H9 (cell line): Measurements from ENCODE around the gene GPRIN1. TPM values are rescaled to one million over a fixed set of nuclear protein-coding genes. Genes with fewer than 3 reads are reported as not detected.
"Not testable (repeated sequence)": the region's sequence is repeated elsewhere in the genome, so short reads cannot be mapped to it uniquely, and the experiment has no call there.

Source experiments
- DNase-seq: peaks from one replicate; pipeline ENCODE4 v3.0.0-alpha.2; 2017
- H2AFZ ChIP-seq: one replicate; pipeline ENCODE4 v1.6.1; 2013; ENCODE audit warnings: mild to moderate bottlenecking, low read length, control low read depth, moderate library complexity
- H2AK5ac ChIP-seq: 2 replicates; pipeline ENCODE4 v1.6.1; 2013; ENCODE audit warnings: low read length, control low read depth, mixed read lengths; ENCODE audit not compliant: insufficient read length
- H2BK120ac ChIP-seq: one replicate; pipeline ENCODE4 v1.6.1; 2013; ENCODE audit warnings: low read depth, mild to moderate bottlenecking, low read length, control low read depth, inconsistent platforms; ENCODE audit not compliant: poor library complexity, severe bottlenecking
- H2BK12ac ChIP-seq: 2 replicates; pipeline ENCODE4 v1.6.1; 2013; ENCODE audit warnings: low read length, control low read depth, mixed read lengths, low read depth; ENCODE audit not compliant: insufficient read length
- H2BK15ac ChIP-seq: 2 replicates; pipeline ENCODE4 v1.6.1; 2013; ENCODE audit warnings: low read depth, low read length, control low read depth
- H2BK20ac ChIP-seq: one replicate; pipeline ENCODE4 v1.6.1; 2013; ENCODE audit warnings: low read depth, mild to moderate bottlenecking, low read length, control low read depth, inconsistent platforms; ENCODE audit not compliant: poor library complexity, severe bottlenecking
- H2BK5ac ChIP-seq: 2 replicates; pipeline ENCODE4 v1.6.1; 2013; ENCODE audit warnings: low read length, control low read depth, mixed read lengths; ENCODE audit not compliant: insufficient read length
- H3K14ac ChIP-seq: 2 replicates; pipeline ENCODE4 v1.6.1; 2013; ENCODE audit warnings: low read length, control low read depth; ENCODE audit not compliant: insufficient read depth
- H3K18ac ChIP-seq: 2 replicates; pipeline ENCODE4 v1.6.1; 2013; ENCODE audit warnings: low read depth, mild to moderate bottlenecking, mixed read lengths, low read length, control low read depth; ENCODE audit not compliant: insufficient read length
- H3K23ac ChIP-seq: 2 replicates; pipeline ENCODE4 v1.6.1; 2013; ENCODE audit warnings: low read length, control low read depth, mixed read lengths, low read depth; ENCODE audit not compliant: insufficient read length
- H3K23me2 ChIP-seq: 2 replicates; pipeline ENCODE4 v1.6.1; 2013; ENCODE audit warnings: low read depth, mild to moderate bottlenecking, mixed read lengths, low read length, control low read depth; ENCODE audit not compliant: insufficient read length, poor library complexity, severe bottlenecking
- H3K27ac ChIP-seq: 2 replicates; pipeline ENCODE4 v1.5.1; 2013; ENCODE audit warnings: low read length, control low read depth, mixed read lengths, low read depth; ENCODE audit not compliant: insufficient read length
- H3K27me3 ChIP-seq: 2 replicates; pipeline ENCODE4 v1.6.1; 2013; ENCODE audit warnings: low read length, control low read depth, inconsistent platforms; ENCODE audit not compliant: insufficient read depth
- H3K4ac ChIP-seq: 2 replicates; pipeline ENCODE4 v1.6.1; 2013; ENCODE audit warnings: low read depth, mild to moderate bottlenecking, control low read depth, inconsistent platforms, low read length, moderate library complexity
- H3K4me1 ChIP-seq: 2 replicates; pipeline ENCODE4 v1.6.1; 2013; ENCODE audit warnings: low read length, control low read depth, inconsistent platforms; ENCODE audit not compliant: insufficient read depth
- H3K4me2 ChIP-seq: 2 replicates; pipeline ENCODE4 v1.6.1; 2013; ENCODE audit warnings: low read length, control low read depth, mixed read lengths; ENCODE audit not compliant: insufficient read length, insufficient read depth
- H3K56ac ChIP-seq: 2 replicates; pipeline ENCODE4 v1.6.1; 2013; ENCODE audit warnings: low read depth, mild to moderate bottlenecking, mixed read lengths, low read length, control low read depth; ENCODE audit not compliant: insufficient read length
- H3K79me1 ChIP-seq: 2 replicates; pipeline ENCODE4 v1.6.1; 2013; ENCODE audit warnings: low read depth, mild to moderate bottlenecking, moderate library complexity, low read length, control low read depth, inconsistent platforms; ENCODE audit not compliant: insufficient read depth, poor library complexity, severe bottlenecking
- H3K79me2 ChIP-seq: 2 replicates; pipeline ENCODE4 v1.6.1; 2013; ENCODE audit warnings: low read length, control low read depth, inconsistent platforms; ENCODE audit not compliant: insufficient read depth
- H3K9ac ChIP-seq: 2 replicates; pipeline ENCODE4 v1.6.1; 2013; ENCODE audit warnings: low read length, control low read depth, mixed read lengths; ENCODE audit not compliant: insufficient read length; ENCODE audit errors: extremely low read depth
- H3K9me3 ChIP-seq: one replicate; pipeline ENCODE4 v1.6.1; 2013; ENCODE audit warnings: low read depth, low read length, inconsistent platforms; ENCODE audit not compliant: control insufficient read depth
- H3T11ph ChIP-seq: one replicate; pipeline ENCODE4 v1.6.1; 2013; ENCODE audit warnings: mild to moderate bottlenecking, low read length, control low read depth, inconsistent platforms
- H4K20me1 ChIP-seq: one replicate; pipeline ENCODE4 v1.6.1; 2013; ENCODE audit not compliant: control insufficient read depth, insufficient read length, insufficient read depth
- H4K5ac ChIP-seq: 2 replicates; pipeline ENCODE4 v1.6.1; 2013; ENCODE audit warnings: low read depth, mild to moderate bottlenecking, mixed read lengths, low read length, control low read depth; ENCODE audit not compliant: insufficient read length
- H4K8ac ChIP-seq: replicated peaks from 2 replicates; pipeline ENCODE4 v1.6.1; 2013; ENCODE audit warnings: low read length, control low read depth, mixed read lengths, low read depth; ENCODE audit not compliant: insufficient read length
- H4K91ac ChIP-seq: 2 replicates; pipeline ENCODE4 v1.6.1; 2013; ENCODE audit warnings: low read depth, mild to moderate bottlenecking, moderate library complexity, mixed read lengths, low read length, control low read depth; ENCODE audit not compliant: insufficient read length
- H3K27ac Mint-ChIP-seq, 3 experiments: 2 replicates in 2 of 3; 3 replicates in 1 of 3; pipeline ENCODE4 v1.8.0; 2020 to 2021; ENCODE audit warnings: mixed read lengths in 3 of 3, mild to moderate bottlenecking in 1 of 3, moderate library complexity in 1 of 3
- H3K27me3 Mint-ChIP-seq: 2 replicates; pipeline ENCODE4 v1.8.0; 2021; ENCODE audit warnings: low read depth, mild to moderate bottlenecking, moderate library complexity, mixed read lengths
- H3K36me3 Mint-ChIP-seq, 3 experiments: 2 replicates in 2 of 3; 3 replicates in 1 of 3; pipeline ENCODE4 v1.8.0; 2020 to 2021; ENCODE audit warnings: low read depth in 3 of 3, mixed read lengths in 3 of 3; ENCODE audit not compliant: insufficient read depth in 1 of 3
- H3K4me1 Mint-ChIP-seq, 2 experiments: 2 replicates each; pipeline ENCODE4 v1.8.0; 2020; ENCODE audit warnings: mixed read lengths in 2 of 2
- H3K4me3 Mint-ChIP-seq, 2 experiments: 2 replicates in 1 of 2; 3 replicates in 1 of 2; pipeline ENCODE4 v1.8.0; 2020 to 2021; ENCODE audit warnings: mild to moderate bottlenecking in 2 of 2, mixed read lengths in 2 of 2, moderate library complexity in 1 of 2
- H3K9me3 Mint-ChIP-seq, 2 experiments: 2 replicates in 1 of 2; 3 replicates in 1 of 2; pipeline ENCODE4 v1.8.0; 2020; ENCODE audit warnings: mild to moderate bottlenecking in 2 of 2, mixed read lengths in 2 of 2, moderate library complexity in 1 of 2
- CTCF ChIP-seq: fragments of 200-600 bp; sonication (generic); conservative IDR thresholded peaks from 3 replicates; pipeline ENCODE4 v1.8.0; 2021; ENCODE audit warnings: antibody characterized with exemption, mild to moderate bottlenecking
- WGBS: extraction: QIAGEN DNeasy Blood & Tissue Kit; methylation state at CpG from one replicate; pipeline ENCODE4 v1.1.7; 2013; ENCODE audit warnings: missing lambda C conversion rate, low lambda C conversion rate, mixed read lengths; ENCODE audit not compliant: insufficient read length; ENCODE audit errors: extremely low coverage; 5-methylcytosine and 5-hydroxymethylcytosine counted together
- total RNA-seq: library from RNA; stranded (reverse); gene quantifications from 2 replicates; pipeline ENCODE4 v1.2.1, GENCODE V29; 2021

Gene GPRIN1
- total RNA-seq, 1 experiment from 2014 or later = 10.8 TPM

DNA sequence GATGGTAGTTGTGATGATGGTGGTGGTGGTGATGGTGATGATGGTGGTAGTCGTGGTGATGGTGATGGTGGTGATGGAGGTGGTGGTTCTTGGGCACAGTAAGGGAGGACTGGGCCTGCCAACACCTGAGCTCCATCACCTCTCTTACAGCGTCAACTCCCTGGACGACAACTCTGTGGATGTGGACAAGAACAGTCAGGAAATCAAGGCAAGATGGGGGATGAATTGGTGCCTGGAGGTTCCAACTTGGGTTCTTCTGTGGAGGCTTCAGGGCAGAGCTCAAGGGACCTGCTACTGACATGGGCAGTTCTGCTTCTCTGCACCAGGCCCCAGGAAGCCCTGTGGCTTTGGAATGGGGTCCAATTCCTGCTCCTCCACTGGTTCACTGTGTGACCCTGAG is 17.4 kb downstream of the GPRIN1 start:
- H3K4ac ChIP-seq = no peak overlapping the region
- H3K56ac ChIP-seq = no peak overlapping the region
- no peaks in the 10 kb centered on the region for H3K79me1 ChIP-seq
- no peak overlapping the region for H4K8ac ChIP-seq
- TF ChIP-seq CTCF = no peak
- H3T11ph ChIP-seq = no peak overlapping the region
- H3K9me3 ChIP-seq = no peaks in the 10 kb centered on the region
- H3K36me3 Mint-ChIP-seq = no peaks in the 10 kb centered on the region; a peak in 2 of 7 replicates
- WGBS = no CpG with 5 or more reads among the region's 3 CpGs
- no peaks in the 10 kb centered on the region for H3K4me1 Mint-ChIP-seq
- peak overlapping the region; percentile 89 for H4K5ac ChIP-seq
- no peak overlapping the region for H2AK5ac ChIP-seq
- H2BK15ac ChIP-seq = no peak overlapping the region
- H3K9ac ChIP-seq = no peak overlapping the region
- no peak overlapping the region for H3K27ac ChIP-seq
- no peak overlapping the region for H3K14ac ChIP-seq
- H4K20me1 ChIP-seq = peaks cover 5% of the 10 kb centered on the region
- no peak overlapping the region for H3K4me2 ChIP-seq
- no peak overlapping the region for H3K23ac ChIP-seq
- no peak overlapping the region for H4K91ac ChIP-seq
- H2BK20ac ChIP-seq = no peak overlapping the region
- H3K4me1 ChIP-seq = no peaks in the 10 kb centered on the region
- H2AFZ ChIP-seq = no peak overlapping the region
- H2BK120ac ChIP-seq = no peak overlapping the region
- no peak overlapping the region for H2BK5ac ChIP-seq
- peaks cover 0 to 3% of the 10 kb centered on the region in 2 experiments; a peak in 3 of 5 replicates for H3K9me3 Mint-ChIP-seq
- no peak overlapping the region for H2BK12ac ChIP-seq
- no peak for DNase-seq
- no peak overlapping the region for H3K18ac ChIP-seq
- peaks cover 40% of the 10 kb centered on the region for H3K27me3 Mint-ChIP-seq
- no peaks in the 10 kb centered on the region for H3K23me2 ChIP-seq
- no peak overlapping the region for H3K27ac Mint-ChIP-seq
- no peaks in the 10 kb centered on the region for H3K27me3 ChIP-seq
- no peaks in the 10 kb centered on the region for H3K79me2 ChIP-seq
- H3K4me3 Mint-ChIP-seq = no peak overlapping the region

DNA sequence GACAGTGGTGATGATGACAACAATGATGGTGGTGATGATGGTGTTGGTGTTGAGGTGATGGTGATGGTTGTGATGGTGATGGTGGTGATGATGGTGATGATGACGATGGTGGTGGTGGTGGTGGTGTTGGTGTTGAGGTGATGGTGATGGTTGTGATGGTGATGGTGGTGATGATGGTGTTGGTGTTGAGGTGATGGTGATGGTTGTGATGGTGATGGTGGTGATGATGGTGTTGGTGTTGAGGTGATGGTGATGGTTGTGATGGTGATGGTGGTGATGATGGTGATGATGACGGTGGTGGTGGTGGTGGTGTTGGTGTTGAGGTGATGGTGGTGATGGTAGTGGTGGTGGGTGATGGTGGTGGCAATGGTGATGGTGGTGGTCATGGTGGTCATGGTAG is 18.3 kb downstream of the GPRIN1 start:
- not testable (repeated sequence) for H3K14ac ChIP-seq, H3T11ph ChIP-seq, H3K27ac ChIP-seq, H2BK20ac ChIP-seq, H2BK15ac ChIP-seq, H3K36me3 Mint-ChIP-seq, H3K9me3 Mint-ChIP-seq, H2BK12ac ChIP-seq, H3K9ac ChIP-seq, H3K27me3 ChIP-seq, H2BK120ac ChIP-seq, H3K79me1 ChIP-seq, H3K9me3 ChIP-seq, H2AK5ac ChIP-seq, H4K20me1 ChIP-seq, H3K56ac ChIP-seq, H3K18ac ChIP-seq, H3K23me2 ChIP-seq, H3K4me1 Mint-ChIP-seq, DNase-seq, H4K91ac ChIP-seq, H3K79me2 ChIP-seq, H3K4me2 ChIP-seq, H3K23ac ChIP-seq, H4K5ac ChIP-seq, H2AFZ ChIP-seq, H2BK5ac ChIP-seq, H3K27ac Mint-ChIP-seq, H3K4me1 ChIP-seq, H3K4ac ChIP-seq, H4K8ac ChIP-seq, H3K4me3 Mint-ChIP-seq
- 88% methylated on average over 1 of the region's 2 CpGs for WGBS
- peaks cover 38% of the 10 kb centered on the region for H3K27me3 Mint-ChIP-seq
